Stomach (tissue), 4 donors: ENCODE results near the gene CEP112.

Experiments
- EP300 ChIP-seq: sonication (generic); formaldehyde crosslinking; IDR thresholded peaks from one replicate; pipeline ENCODE4 v1.6.1; 2017; ENCODE audit warnings: antibody characterized with exemption
- POLR2A ChIP-seq, 4 donors: fragments of 450-650 bp; IDR thresholded peaks; one replicate each; pipeline ENCODE4 v1.6.1; 2016; ENCODE audit warnings: antibody characterized with exemption in 4 of 4, control low read depth in 2 of 4, mild to moderate bottlenecking in 1 of 4, moderate library complexity in 1 of 4
- POLR2AphosphoS5 ChIP-seq, 3 donors: sonication (generic); formaldehyde crosslinking; IDR thresholded peaks; one replicate each; pipeline ENCODE4 v1.6.1; 2016; ENCODE audit warnings: antibody characterized with exemption in 3 of 3
- TF ChIP-seq, protein P1 (sequence below), 7 experiments: fragments of 450-650 bp in 4 of 7; fragments of 200-600 bp in 3 of 7; sonication (generic) in 3 of 7; IDR thresholded peaks; one replicate each; pipeline ENCODE4 v1.5.1; 2016 to 2019; ENCODE audit warnings: antibody characterized with exemption in 7 of 7, control low read depth in 2 of 7, mild to moderate bottlenecking in 1 of 7

DNA sequence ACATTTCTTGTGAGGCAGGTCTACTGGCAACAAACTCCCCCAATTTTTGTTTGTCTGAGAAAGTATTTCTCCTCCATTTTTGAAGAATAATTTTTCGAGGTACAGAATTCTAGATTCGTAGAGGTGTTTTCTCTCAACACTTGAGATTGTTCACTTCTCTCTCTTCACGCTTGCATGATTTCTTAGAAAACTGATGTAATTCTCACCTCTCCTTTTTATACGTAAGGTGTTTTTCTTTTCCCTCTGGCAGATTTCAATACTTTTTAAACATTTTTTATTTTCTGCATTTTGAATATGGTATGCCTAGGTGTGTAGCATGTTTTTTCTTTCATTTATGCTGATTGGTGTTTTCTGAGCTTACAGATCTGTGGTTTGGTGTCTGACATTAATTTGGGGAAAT, 429.0 kb downstream of the CEP112 start:
- TF ChIP-seq, protein P1, sequence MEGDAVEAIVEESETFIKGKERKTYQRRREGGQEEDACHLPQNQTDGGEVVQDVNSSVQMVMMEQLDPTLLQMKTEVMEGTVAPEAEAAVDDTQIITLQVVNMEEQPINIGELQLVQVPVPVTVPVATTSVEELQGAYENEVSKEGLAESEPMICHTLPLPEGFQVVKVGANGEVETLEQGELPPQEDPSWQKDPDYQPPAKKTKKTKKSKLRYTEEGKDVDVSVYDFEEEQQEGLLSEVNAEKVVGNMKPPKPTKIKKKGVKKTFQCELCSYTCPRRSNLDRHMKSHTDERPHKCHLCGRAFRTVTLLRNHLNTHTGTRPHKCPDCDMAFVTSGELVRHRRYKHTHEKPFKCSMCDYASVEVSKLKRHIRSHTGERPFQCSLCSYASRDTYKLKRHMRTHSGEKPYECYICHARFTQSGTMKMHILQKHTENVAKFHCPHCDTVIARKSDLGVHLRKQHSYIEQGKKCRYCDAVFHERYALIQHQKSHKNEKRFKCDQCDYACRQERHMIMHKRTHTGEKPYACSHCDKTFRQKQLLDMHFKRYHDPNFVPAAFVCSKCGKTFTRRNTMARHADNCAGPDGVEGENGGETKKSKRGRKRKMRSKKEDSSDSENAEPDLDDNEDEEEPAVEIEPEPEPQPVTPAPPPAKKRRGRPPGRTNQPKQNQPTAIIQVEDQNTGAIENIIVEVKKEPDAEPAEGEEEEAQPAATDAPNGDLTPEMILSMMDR (IDR thresholded peaks at IDR 0.05), result no peak
- no peak for TF ChIP-seq POLR2A (IDR thresholded peaks at IDR 0.05)
- no peak for TF ChIP-seq EP300
- no peak for TF ChIP-seq POLR2AphosphoS5 (IDR thresholded peaks at IDR 0.05)
